Heart left ventricle (tissue), 16 donors: Measurements from ENCODE around the gene KRT6A. TPM values are rescaled to one million over a fixed set of nuclear protein-coding genes. Genes with fewer than 3 reads are reported as not detected.

Experiments used
- ATAC-seq, 4 donors: fragments of 200-7000 bp; cut with Tn5 transposase; one replicate each; pipeline ENCODE4 v1.9.1; 2020 to 2022; ENCODE audit warnings: moderate library complexity in 4 of 4, mild to moderate bottlenecking in 3 of 4, moderate number of reproducible peaks in 1 of 4
- DNase-seq, 5 donors: peaks; one replicate each; pipeline ENCODE4 v3.0.0-alpha.2; 2020
- H3K27ac ChIP-seq, 12 donors: fragments of 200-600 bp; sonication (generic) in 4 of 12; one replicate each; pipeline versions ENCODE4 v1.5.0 to v1.8.0; 2016 to 2022; ENCODE audit warnings: mild to moderate bottlenecking in 2 of 12
- H3K27me3 ChIP-seq, 9 donors: fragments of 200-600 bp; sonication (generic) in 2 of 9; one replicate each; pipeline versions ENCODE4 v1.5.1 to v1.8.0; 2016 to 2022; ENCODE audit warnings: mild to moderate bottlenecking in 3 of 9
- H3K36me3 ChIP-seq, 9 donors: fragments of 200-600 bp; sonication (generic) in 2 of 9; one replicate each; pipeline versions ENCODE4 v1.5.0 to v1.8.0; 2018 to 2022; ENCODE audit warnings: mild to moderate bottlenecking in 2 of 9
- H3K4me1 ChIP-seq, 12 donors: fragments of 200-600 bp; sonication (generic) in 4 of 12; one replicate each; pipeline versions ENCODE4 v1.5.0 to v1.8.0; 2016 to 2022; ENCODE audit warnings: mild to moderate bottlenecking in 3 of 12
- H3K4me3 ChIP-seq, 12 donors: fragments of 200-600 bp; sonication (generic) in 4 of 12; one replicate each; pipeline versions ENCODE4 v1.5.0 to v1.8.0; 2017 to 2022; ENCODE audit warnings: mild to moderate bottlenecking in 9 of 12, moderate library complexity in 4 of 12
- H3K9me3 ChIP-seq, 12 donors: fragments of 200-600 bp; sonication (generic) in 4 of 12; one replicate each; pipeline versions ENCODE4 v1.5.0 to v1.8.0; 2016 to 2022; ENCODE audit warnings: mild to moderate bottlenecking in 1 of 12
- CTCF ChIP-seq, 12 donors: fragments of 200-600 bp; sonication (generic) in 4 of 12; IDR thresholded peaks; one replicate each; pipeline versions ENCODE4 v1.5.0 to v1.8.0; 2018 to 2022; ENCODE audit warnings: antibody characterized with exemption in 12 of 12, mild to moderate bottlenecking in 5 of 12
- POLR2A ChIP-seq, 2 donors: fragments of 450-650 bp; IDR thresholded peaks; one replicate each; pipeline ENCODE4 v1.6.1; 2017; ENCODE audit warnings: antibody characterized with exemption in 2 of 2, mild to moderate bottlenecking in 2 of 2, moderate library complexity in 2 of 2
- WGBS, 4 donors: extraction: QIAGEN DNeasy Blood & Tissue Kit in 2 of 4; methylation state at CpG; one replicate each; pipeline versions ENCODE4 v1.1.5 to v1.1.7; 2013 to 2018; 5-methylcytosine and 5-hydroxymethylcytosine counted together
- intact Hi-C, 10 donors: fragments of 100-400 bp; cut with DNase I; formaldehyde crosslinking; loops; one replicate each; pipeline versions ENCODE4 v1.11.1 to v1.14.2; 2022
- polyA plus RNA-seq, 2 donors: library from polyadenylated mRNA; stranded (reverse); fragments of 200-250 nt; gene quantifications; one replicate each; pipeline ENCODE4 v1.2.3, GENCODE V29; 2013
- total RNA-seq, 9 donors: library from RNA; depleted of rRNA in 2 of 9; stranded (reverse); fragments of >200 nt in 2 of 9; fragmentation: NEBNext Ultra II Directional in 3 of 9; extraction: Animal tissue kit (Norgen Biotek cat#: 25700) in 3 of 9; gene quantifications; one replicate each; pipeline versions ENCODE4 v1.1.0 to v1.2.4, GENCODE V29; 2016 to 2023
- donor health status: ischemic (EF 13 %, LVEDD 7.1; RV severe dilation, severe dysfunction).
- donor health status: healthy with polysubstance abuse.
- donor health status: DM: no; HTN: yes; CAD: no.
- donor health status: DM: no; HTN: no; CAD: no.
- donor health status: ischemic (EF 25% LVEDD 6.9; RV normal size, moderate dysfunction).
- donor health status: ischemic (EF 25% LVEDD 5.7; RV mildly dilated, moderate dysfunction).
- donor health status: healthy.
- donor health status: DM: yes; HTN: yes; CAD: no.
- donor health status: ischemic (EF 35%, LVEDD 5.7; RV mildly dilated, moderate dysfunction).
- donor health status: nonischemic (EF 11% LVEDD 7.7; RV severe dilation, severe dysfunction).
- donor health status: DM: yes; HTN: yes; CAD: no.
- donor health status: PGD.
- donor health status: ischemic (EF 29% LVEDD 5.4; RV normal size, mild dysfunction).
- donor health status: nonischemic (EF 23%, LVEDD 6.1; RV moderate dilation, normal function).

Gene KRT6A
- total and polyA plus RNA-seq, 11 donors: 0.03 to 0.11 TPM; not detected in 9

- peaks cover 0 to 11% (median 0%) of the 10 kb centered on the region in 9 donors for H3K27me3 ChIP-seq
- no peak overlapping the region for H3K4me3 ChIP-seq
- WGBS, 4 donors: 81 to 87% (median 86%) methylated on average over 5 of the region's 5 CpGs
- intact Hi-C loops: loop anchor here in 5 of 10 donors (10.0 kb wide), 3 partner anchors 85 to 345 kb away; partner anchors contain the start of gene KRT84 (in 1 of the 5)
- H3K27ac ChIP-seq: no peak overlapping the region
- no peak for ATAC-seq
- H3K36me3 ChIP-seq: no peaks in the 10 kb centered on the region
- no peak for TF ChIP-seq POLR2A (IDR thresholded peaks at IDR 0.05)
- no peak for TF ChIP-seq CTCF (IDR thresholded peaks at IDR 0.05)
- DNase-seq: no peak
- H3K9me3 ChIP-seq: peaks cover 0 to 8% (median 0%) of the 10 kb centered on the region in 12 donors
- H3K4me1 ChIP-seq: peaks cover 0 to 16% (median 1%) of the 10 kb centered on the region in 12 donors
These were observed 6.9 kb upstream of the KRT6A start for GRCh38 chr12:52499806-52500560.

GRCh38 chr12:52498946-52499345, 5.9 kb upstream of the KRT6A start:
- H3K27me3 ChIP-seq: peaks cover 0 to 4% (median 0%) of the 10 kb centered on the region in 9 donors
- H3K27ac ChIP-seq: no peak overlapping the region
- ATAC-seq: no peak
- no peak overlapping the region for H3K4me3 ChIP-seq
- no peaks in the 10 kb centered on the region for H3K36me3 ChIP-seq
- no peak for DNase-seq
- peaks cover 0 to 8% (median 0%) of the 10 kb centered on the region in 12 donors for H3K9me3 ChIP-seq
- intact Hi-C loops: loop anchor here in 1 of 10 donors (10.0 kb wide), 1 partner anchor 84 kb away; no protein-coding TSS in a partner anchor
- TF ChIP-seq CTCF (IDR thresholded peaks at IDR 0.05) (no peak), POLR2A (IDR thresholded peaks at IDR 0.05) (no peak)
- peaks cover 0 to 25% (median 5%) of the 10 kb centered on the region in 12 donors for H3K4me1 ChIP-seq
- 31 to 58% (median 45%) methylated on average over 1 of the region's 1 CpG for WGBS, 4 donors

DNA sequence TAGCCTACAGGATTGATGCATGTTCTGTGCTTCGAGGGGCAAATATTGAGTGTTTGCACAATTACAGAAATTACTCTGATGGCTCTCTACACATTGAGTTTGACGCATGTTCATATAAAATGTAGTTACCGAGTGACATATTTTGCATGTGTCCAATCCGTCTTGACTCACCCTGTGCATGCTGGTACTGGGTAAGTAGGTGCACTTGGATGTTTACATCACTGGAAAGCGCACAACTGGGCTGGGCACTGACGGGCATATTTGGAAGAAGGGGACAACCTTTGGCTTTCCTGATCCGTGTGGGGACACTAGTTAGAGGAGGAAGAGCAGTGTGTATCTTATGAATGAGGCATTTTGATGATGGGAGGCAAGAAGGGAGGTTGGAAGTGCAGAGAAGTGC, 4.9 kb upstream of the KRT6A start:
- no peak overlapping the region for H3K27ac ChIP-seq
- peaks cover 0 to 7% (median 0%) of the 10 kb centered on the region in 9 donors for H3K27me3 ChIP-seq
- DNase-seq: no peak
- H3K36me3 ChIP-seq: no peaks in the 10 kb centered on the region
- peaks cover 0 to 25% (median 5%) of the 10 kb centered on the region in 12 donors for H3K4me1 ChIP-seq
- TF ChIP-seq POLR2A (IDR thresholded peaks at IDR 0.05): no peak
- no peak for TF ChIP-seq CTCF (IDR thresholded peaks at IDR 0.05)
- H3K9me3 ChIP-seq: peaks cover 0 to 7% (median 0%) of the 10 kb centered on the region in 12 donors
- intact Hi-C loops: loop anchor here in 1 of 10 donors (10.0 kb wide), 1 partner anchor 83 kb away; no protein-coding TSS in a partner anchor
- no peak overlapping the region for H3K4me3 ChIP-seq
- no peak for ATAC-seq
- WGBS, 4 donors: 86 to 93% (median 89%) methylated on average over 7 of the region's 7 CpGs

GRCh38 chr12:52496590-52497071, 3.6 kb upstream of the KRT6A start:
- Histone ChIP-seq H3K36me3 (no peaks in the 10 kb centered on the region), H3K27me3 (peaks cover 0 to 12% (median 0%) of the 10 kb centered on the region in 9 donors), H3K4me3 (no peak overlapping the region), H3K4me1 (peaks cover 0 to 25% (median 5%) of the 10 kb centered on the region in 12 donors), H3K9me3 (no peaks in the 10 kb centered on the region), H3K27ac (peak overlapping the region in 2 of 12 donors; percentile 26 to 66)
- peak in 1 of 5 donors; percentile 45 for DNase-seq
- ATAC-seq: peak in 2 of 4 donors; percentile 49 to 60
- 40 to 71% (median 57%) methylated on average over 4 of the region's 4 CpGs for WGBS, 4 donors
- no peak for TF ChIP-seq CTCF (IDR thresholded peaks at IDR 0.05)
- no peak for TF ChIP-seq POLR2A (IDR thresholded peaks at IDR 0.05)
- intact Hi-C loops: loop anchor here in 1 of 10 donors (10.0 kb wide), 1 partner anchor 82 kb away; no protein-coding TSS in a partner anchor
